RWPE2 (cell line): ENCODE measurements around the gene ANKEF1.
A peak's percentile ranks its signal among the peaks of the same experiment; 100 is the strongest.

ENCODE experiments used
- ATAC-seq: fragments of 200-7000 bp; cut with Tn5 transposase; 3 replicates; pipeline ENCODE4 v1.9.1; 2021; ENCODE audit warnings: low read depth
- DNase-seq: peaks from one replicate; pipeline ENCODE4 v3.0.0-alpha.2; 2020; ENCODE audit warnings: low spot score
- H3K27ac ChIP-seq: fragments of 450-650 bp; 2 replicates; pipeline ENCODE4 v1.5.1; 2017; ENCODE audit warnings: mild to moderate bottlenecking; ENCODE audit not compliant: poor library complexity, severe bottlenecking
- H3K27me3 ChIP-seq: fragments of 250-450 bp; sonication (Bioruptor Pico); 2 replicates; pipeline ENCODE4 v1.5.1; 2021; ENCODE audit warnings: mild to moderate bottlenecking, moderate library complexity; ENCODE audit not compliant: insufficient read depth, poor library complexity, severe bottlenecking
- H3K36me3 ChIP-seq: fragments of 250-450 bp; sonication (Bioruptor Pico); 2 replicates; pipeline ENCODE4 v1.5.1; 2020; ENCODE audit warnings: low read depth, mild to moderate bottlenecking, moderate library complexity
- H3K4me1 ChIP-seq: fragments of 250-450 bp; sonication (Bioruptor Pico); 2 replicates; pipeline ENCODE4 v1.5.1; 2021; ENCODE audit warnings: mild to moderate bottlenecking, moderate library complexity; ENCODE audit not compliant: insufficient read depth, poor library complexity, severe bottlenecking
- H3K4me3 ChIP-seq: fragments of 250-450 bp; sonication (Bioruptor Pico); 2 replicates; pipeline ENCODE4 v1.5.1; 2021; ENCODE audit warnings: mild to moderate bottlenecking, moderate library complexity; ENCODE audit not compliant: severe bottlenecking
- H3K9me3 ChIP-seq: fragments of 250-450 bp; sonication (Bioruptor Pico); 2 replicates; pipeline ENCODE4 v1.5.1; 2021; ENCODE audit warnings: mild to moderate bottlenecking, moderate library complexity; ENCODE audit not compliant: severe bottlenecking
- TF ChIP-seq, protein P1 (sequence below): fragments of 450-650 bp; IDR thresholded peaks from one replicate; pipeline ENCODE4 v1.5.1; 2017; ENCODE audit warnings: mild to moderate bottlenecking, moderate library complexity; ENCODE audit not compliant: poor library complexity, severe bottlenecking

The ANKEF1 gene

GRCh38 chr20:10078403-10078802, 43.6 kb downstream of the ANKEF1 start:
- no peaks in the 10 kb centered on the region for H3K9me3 ChIP-seq
- no peaks in the 10 kb centered on the region for H3K27me3 ChIP-seq
- DNase-seq (no peak), ATAC-seq (no peak)
- TF ChIP-seq, protein P1, sequence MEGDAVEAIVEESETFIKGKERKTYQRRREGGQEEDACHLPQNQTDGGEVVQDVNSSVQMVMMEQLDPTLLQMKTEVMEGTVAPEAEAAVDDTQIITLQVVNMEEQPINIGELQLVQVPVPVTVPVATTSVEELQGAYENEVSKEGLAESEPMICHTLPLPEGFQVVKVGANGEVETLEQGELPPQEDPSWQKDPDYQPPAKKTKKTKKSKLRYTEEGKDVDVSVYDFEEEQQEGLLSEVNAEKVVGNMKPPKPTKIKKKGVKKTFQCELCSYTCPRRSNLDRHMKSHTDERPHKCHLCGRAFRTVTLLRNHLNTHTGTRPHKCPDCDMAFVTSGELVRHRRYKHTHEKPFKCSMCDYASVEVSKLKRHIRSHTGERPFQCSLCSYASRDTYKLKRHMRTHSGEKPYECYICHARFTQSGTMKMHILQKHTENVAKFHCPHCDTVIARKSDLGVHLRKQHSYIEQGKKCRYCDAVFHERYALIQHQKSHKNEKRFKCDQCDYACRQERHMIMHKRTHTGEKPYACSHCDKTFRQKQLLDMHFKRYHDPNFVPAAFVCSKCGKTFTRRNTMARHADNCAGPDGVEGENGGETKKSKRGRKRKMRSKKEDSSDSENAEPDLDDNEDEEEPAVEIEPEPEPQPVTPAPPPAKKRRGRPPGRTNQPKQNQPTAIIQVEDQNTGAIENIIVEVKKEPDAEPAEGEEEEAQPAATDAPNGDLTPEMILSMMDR: no peak
- no peaks in the 10 kb centered on the region for H3K36me3 ChIP-seq
- no peak overlapping the region for H3K4me3 ChIP-seq
- peak overlapping the region; percentile 87 for H3K27ac ChIP-seq
- peaks cover 61% of the 10 kb centered on the region for H3K4me1 ChIP-seq

DNA sequence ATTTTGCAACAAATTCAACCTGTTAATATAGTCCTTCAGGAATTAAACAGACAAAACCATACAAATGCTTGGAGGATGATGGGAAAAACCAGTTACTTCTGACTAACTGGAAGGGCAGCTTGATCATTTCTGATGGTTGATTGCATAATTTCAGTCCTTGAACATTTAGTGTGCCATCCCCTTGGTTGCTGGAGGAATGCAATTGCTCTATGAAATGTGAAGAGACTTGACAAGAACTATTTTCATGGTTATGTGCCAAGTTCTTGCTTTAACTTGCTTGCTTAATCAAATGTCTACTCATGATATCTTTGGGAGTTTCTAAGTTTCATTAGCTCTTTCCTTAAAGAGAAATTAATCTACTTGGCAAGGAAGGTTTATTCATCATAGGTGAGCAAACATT, 45.2 kb downstream of the ANKEF1 start:
- Histone ChIP-seq H3K36me3 (no peaks in the 10 kb centered on the region), H3K9me3 (no peaks in the 10 kb centered on the region), H3K4me1 (peaks cover 51% of the 10 kb centered on the region), H3K27me3 (no peaks in the 10 kb centered on the region), H3K4me3 (no peak overlapping the region), H3K27ac (peak overlapping the region; percentile 87)
- peak; percentile 71 for ATAC-seq
- no peak for DNase-seq
- TF ChIP-seq, protein P1: no peak

DNA sequence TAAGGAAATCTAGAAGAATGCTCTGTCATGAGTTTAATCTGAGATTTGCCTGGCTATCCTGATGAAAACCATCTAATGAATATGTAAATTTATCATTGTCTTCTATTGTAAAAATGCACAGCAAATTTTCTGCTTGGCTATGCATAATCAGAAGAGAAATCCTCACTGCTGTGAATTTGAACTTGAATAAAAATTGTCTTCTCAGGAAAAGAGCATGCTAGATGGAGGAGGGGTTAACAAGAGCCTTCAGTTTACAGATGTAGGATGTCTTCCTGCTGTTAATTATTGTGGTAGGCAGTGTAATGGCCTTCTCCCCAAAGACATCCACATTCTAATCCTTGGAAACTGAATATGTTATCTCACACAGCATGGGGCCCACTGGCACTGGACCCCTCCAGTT, 45.8 kb downstream of the ANKEF1 start:
- H3K4me1 ChIP-seq: peaks cover 45% of the 10 kb centered on the region
- TF ChIP-seq, protein P1: no peak
- no peaks in the 10 kb centered on the region for H3K36me3 ChIP-seq
- H3K9me3 ChIP-seq: no peaks in the 10 kb centered on the region
- H3K27me3 ChIP-seq: no peaks in the 10 kb centered on the region
- DNase-seq (no peak), ATAC-seq (no peak)
- H3K4me3 ChIP-seq: no peak overlapping the region
- H3K27ac ChIP-seq: peak overlapping the region; percentile 87

GRCh38 chr20:10089871-10090587, 55.2 kb downstream of the ANKEF1 start:
- ATAC-seq (peak; percentile 46), DNase-seq (no peak)
- TF ChIP-seq, protein P1: no peak
- H3K4me3 ChIP-seq: no peak overlapping the region
- no peaks in the 10 kb centered on the region for H3K9me3 ChIP-seq
- no peaks in the 10 kb centered on the region for H3K36me3 ChIP-seq
- H3K27ac ChIP-seq: peak overlapping the region; percentile 21
- H3K27me3 ChIP-seq: no peaks in the 10 kb centered on the region
- peaks cover 15% of the 10 kb centered on the region for H3K4me1 ChIP-seq

GRCh38 chr20:10090588-10091166, 55.9 kb downstream of the ANKEF1 start:
- ATAC-seq (peak; percentile 76), DNase-seq (no peak)
- Histone ChIP-seq H3K27me3 (no peaks in the 10 kb centered on the region), H3K4me1 (peaks cover 15% of the 10 kb centered on the region), H3K9me3 (no peaks in the 10 kb centered on the region), H3K27ac (peak overlapping the region; percentile 21), H3K4me3 (no peak overlapping the region), H3K36me3 (no peaks in the 10 kb centered on the region)
- TF ChIP-seq, protein P1: peak; percentile 93
